ENCODE data around the gene PSAPL1. TPM values are rescaled to one million over a fixed set of nuclear protein-coding genes. Genes with fewer than 3 reads are reported as not detected.

PSAPL1 gene
- total RNA-seq, 5 donors from 2014 or later (not counting 1 experiment from before 2014, with no cell fraction given), result not detected

GRCh38 chr4:7467471-7467870 lies 32.7 kb upstream of the PSAPL1 start:
- Mint-ChIP-seq H3K36me3 (no peaks in the 10 kb centered on the region), H3K4me1 (no peaks in the 10 kb centered on the region), H3K27me3 (peaks cover 7 to 13% of the 10 kb centered on the region in 2 donors), H3K9me3 (peaks cover 0 to 6% (median 0%) of the 10 kb centered on the region in 3 donors), H3K27ac (no peak overlapping the region), H3K4me3 (no peak overlapping the region)
- H3K4me3 ChIP-seq (ENCODE audit: control insufficient read depth in 1 of 2, extremely low read depth in 1 of 2, low read length in 1 of 2), result no peak overlapping the region
- H3K27me3 ChIP-seq (replicated peaks in 1 of 2; ENCODE audit: control insufficient read depth in 2 of 2, extremely low read depth in 1 of 2, insufficient read depth in 2 of 2, low read length in 1 of 2), result peaks cover 0 to 21% of the 10 kb centered on the region in 2 experiments
- CTCF ChIA-PET, result no interaction called here
- no peak for ATAC-seq (replicated peaks in 1 of 4)
- no peak for DNase-seq
- no peak overlapping the region for H3K27ac ChIP-seq (ENCODE audit: low read length)
- H3K9me3 ChIP-seq, result no peaks in the 10 kb centered on the region
- POLR2A ChIA-PET, result no interaction called here
- 74% methylated on average over 4 of the region's 7 CpGs for WGBS (ENCODE audit: insufficient coverage)
- no peaks in the 10 kb centered on the region for H3K4me1 ChIP-seq (ENCODE audit: control insufficient read depth in 1 of 2, extremely low read depth in 1 of 2, insufficient read depth in 2 of 2, low read length in 2 of 2)
- H3K36me3 ChIP-seq (ENCODE audit: control insufficient read depth in 2 of 2, extremely low read depth in 1 of 2, insufficient read depth in 1 of 2, low read length in 1 of 2), result no peaks in the 10 kb centered on the region

GRCh38 chr4:7466904-7467303 lies 32.2 kb upstream of the PSAPL1 start:
- Mint-ChIP-seq H3K27me3 (peaks cover 1 to 11% of the 10 kb centered on the region in 2 donors), H3K9me3 (peaks cover 0 to 6% (median 0%) of the 10 kb centered on the region in 3 donors), H3K36me3 (no peaks in the 10 kb centered on the region), H3K4me3 (no peak overlapping the region), H3K27ac (no peak overlapping the region), H3K4me1 (no peaks in the 10 kb centered on the region)
- Histone ChIP-seq H3K4me1 (ENCODE audit: control insufficient read depth in 1 of 2, extremely low read depth in 1 of 2, insufficient read depth in 2 of 2, low read length in 2 of 2) (no peaks in the 10 kb centered on the region), H3K27ac (ENCODE audit: low read length) (no peak overlapping the region), H3K36me3 (ENCODE audit: control insufficient read depth in 2 of 2, extremely low read depth in 1 of 2, insufficient read depth in 1 of 2, low read length in 1 of 2) (no peaks in the 10 kb centered on the region), H3K4me3 (ENCODE audit: control insufficient read depth in 1 of 2, extremely low read depth in 1 of 2, low read length in 1 of 2) (no peak overlapping the region), H3K27me3 (replicated peaks in 1 of 2; ENCODE audit: control insufficient read depth in 2 of 2, extremely low read depth in 1 of 2, insufficient read depth in 2 of 2, low read length in 1 of 2) (peaks cover 0 to 16% of the 10 kb centered on the region in 2 experiments), H3K9me3 (no peaks in the 10 kb centered on the region)
- ChIA-PET CTCF (no interaction called here), POLR2A (no interaction called here)
- WGBS (ENCODE audit: insufficient coverage), result 69% methylated on average over 7 of the region's 7 CpGs
- DNase-seq (no peak), ATAC-seq (replicated peaks in 1 of 4) (no peak)

- H3K4me1 ChIP-seq (ENCODE audit: control insufficient read depth in 1 of 2, extremely low read depth in 1 of 2, insufficient read depth in 2 of 2, low read length in 2 of 2), result no peaks in the 10 kb centered on the region
- ChIA-PET CTCF (no interaction called here), POLR2A (no interaction called here)
- H3K36me3 ChIP-seq (ENCODE audit: control insufficient read depth in 2 of 2, extremely low read depth in 1 of 2, insufficient read depth in 1 of 2, low read length in 1 of 2), result no peaks in the 10 kb centered on the region
- peaks cover 0 to 10% of the 10 kb centered on the region in 2 experiments for H3K27me3 ChIP-seq (replicated peaks in 1 of 2; ENCODE audit: control insufficient read depth in 2 of 2, extremely low read depth in 1 of 2, insufficient read depth in 2 of 2, low read length in 1 of 2)
- H3K27ac ChIP-seq (ENCODE audit: low read length), result no peak overlapping the region
- no peaks in the 10 kb centered on the region for H3K9me3 ChIP-seq
- DNase-seq (no peak), ATAC-seq (replicated peaks in 1 of 4) (no peak)
- Mint-ChIP-seq H3K4me3 (no peak overlapping the region), H3K27me3 (peaks cover 0 to 13% of the 10 kb centered on the region in 2 donors), H3K9me3 (peaks cover 0 to 6% (median 0%) of the 10 kb centered on the region in 3 donors), H3K27ac (no peak overlapping the region), H3K36me3 (no peaks in the 10 kb centered on the region), H3K4me1 (no peaks in the 10 kb centered on the region)
- no peak overlapping the region for H3K4me3 ChIP-seq (ENCODE audit: control insufficient read depth in 1 of 2, extremely low read depth in 1 of 2, low read length in 1 of 2)
- 85% methylated on average over 5 of the region's 8 CpGs for WGBS (ENCODE audit: insufficient coverage)
These were observed 31.5 kb upstream of the PSAPL1 start for GRCh38 chr4:7466215-7466614.

- ATAC-seq (replicated peaks in 1 of 4) (no peak), DNase-seq (no peak)
- Histone ChIP-seq H3K27ac (ENCODE audit: low read length) (no peak overlapping the region), H3K9me3 (no peaks in the 10 kb centered on the region), H3K27me3 (replicated peaks in 1 of 2; ENCODE audit: control insufficient read depth in 2 of 2, extremely low read depth in 1 of 2, insufficient read depth in 2 of 2, low read length in 1 of 2) (peaks cover 0 to 13% of the 10 kb centered on the region in 2 experiments), H3K4me3 (ENCODE audit: control insufficient read depth in 1 of 2, extremely low read depth in 1 of 2, low read length in 1 of 2) (no peak overlapping the region), H3K4me1 (ENCODE audit: control insufficient read depth in 1 of 2, extremely low read depth in 1 of 2, insufficient read depth in 2 of 2, low read length in 2 of 2) (no peaks in the 10 kb centered on the region), H3K36me3 (ENCODE audit: control insufficient read depth in 2 of 2, extremely low read depth in 1 of 2, insufficient read depth in 1 of 2, low read length in 1 of 2) (no peaks in the 10 kb centered on the region)
- Mint-ChIP-seq H3K36me3 (no peaks in the 10 kb centered on the region), H3K4me3 (no peak overlapping the region), H3K27me3 (peaks cover 0 to 15% of the 10 kb centered on the region in 2 donors), H3K4me1 (no peaks in the 10 kb centered on the region), H3K9me3 (peaks cover 0 to 6% (median 0%) of the 10 kb centered on the region in 3 donors), H3K27ac (no peak overlapping the region)
- ChIA-PET CTCF (no interaction called here), POLR2A (no interaction called here)
- WGBS (ENCODE audit: insufficient coverage), result 71% methylated on average over 8 of the region's 9 CpGs
These were observed 30.3 kb upstream of the PSAPL1 start for GRCh38 chr4:7465017-7465416.

- Mint-ChIP-seq H3K27ac (no peak overlapping the region), H3K27me3 (peaks cover 0 to 15% of the 10 kb centered on the region in 2 donors), H3K4me1 (no peaks in the 10 kb centered on the region), H3K4me3 (no peak overlapping the region), H3K36me3 (no peaks in the 10 kb centered on the region), H3K9me3 (peaks cover 0 to 6% (median 0%) of the 10 kb centered on the region in 3 donors)
- Histone ChIP-seq H3K36me3 (ENCODE audit: control insufficient read depth in 2 of 2, extremely low read depth in 1 of 2, insufficient read depth in 1 of 2, low read length in 1 of 2) (no peaks in the 10 kb centered on the region), H3K9me3 (no peaks in the 10 kb centered on the region), H3K27ac (ENCODE audit: low read length) (no peak overlapping the region), H3K4me1 (ENCODE audit: control insufficient read depth in 1 of 2, extremely low read depth in 1 of 2, insufficient read depth in 2 of 2, low read length in 2 of 2) (no peaks in the 10 kb centered on the region), H3K27me3 (replicated peaks in 1 of 2; ENCODE audit: control insufficient read depth in 2 of 2, extremely low read depth in 1 of 2, insufficient read depth in 2 of 2, low read length in 1 of 2) (peaks cover 0 to 19% of the 10 kb centered on the region in 2 experiments), H3K4me3 (ENCODE audit: control insufficient read depth in 1 of 2, extremely low read depth in 1 of 2, low read length in 1 of 2) (no peak overlapping the region)
- no peak for ATAC-seq (replicated peaks in 1 of 4)
- no peak for DNase-seq
- ChIA-PET CTCF (no interaction called here), POLR2A (no interaction called here)
- 72% methylated on average over 5 of the region's 5 CpGs for WGBS (ENCODE audit: insufficient coverage)
These were observed 29.5 kb upstream of the PSAPL1 start for GRCh38 chr4:7464259-7464655.

GRCh38 chr4:7463566-7464258 lies 29.0 kb upstream of the PSAPL1 start:
- ATAC-seq (replicated peaks in 1 of 4) (no peak), DNase-seq (no peak)
- 84% methylated on average over 16 of the region's 20 CpGs for WGBS (ENCODE audit: insufficient coverage)
- Histone ChIP-seq H3K4me1 (ENCODE audit: control insufficient read depth in 1 of 2, extremely low read depth in 1 of 2, insufficient read depth in 2 of 2, low read length in 2 of 2) (no peaks in the 10 kb centered on the region), H3K27me3 (replicated peaks in 1 of 2; ENCODE audit: control insufficient read depth in 2 of 2, extremely low read depth in 1 of 2, insufficient read depth in 2 of 2, low read length in 1 of 2) (peaks cover 0 to 25% of the 10 kb centered on the region in 2 experiments), H3K27ac (ENCODE audit: low read length) (no peak overlapping the region), H3K36me3 (ENCODE audit: control insufficient read depth in 2 of 2, extremely low read depth in 1 of 2, insufficient read depth in 1 of 2, low read length in 1 of 2) (no peaks in the 10 kb centered on the region), H3K4me3 (ENCODE audit: control insufficient read depth in 1 of 2, extremely low read depth in 1 of 2, low read length in 1 of 2) (no peak overlapping the region), H3K9me3 (no peaks in the 10 kb centered on the region)
- CTCF ChIA-PET, result no interaction called here
- no peak overlapping the region for H3K27ac Mint-ChIP-seq
- peaks cover 0 to 15% of the 10 kb centered on the region in 2 donors for H3K27me3 Mint-ChIP-seq
- no peak overlapping the region for H3K4me3 Mint-ChIP-seq
- peaks cover 0 to 6% (median 0%) of the 10 kb centered on the region in 3 donors for H3K9me3 Mint-ChIP-seq
- H3K36me3 Mint-ChIP-seq, result no peaks in the 10 kb centered on the region
- POLR2A ChIA-PET, result no interaction called here
- no peaks in the 10 kb centered on the region for H3K4me1 Mint-ChIP-seq
